Lower leg skin (tissue), 4 donors: ENCODE results near the gene SKAP1. TPM values are rescaled to one million over a fixed set of nuclear protein-coding genes. Genes with fewer than 3 reads are reported as not detected.

Experiments
- DNase-seq, 2 donors: peaks; one replicate each; pipeline ENCODE4 v3.0.0-alpha.2; 2019; ENCODE audit warnings: low spot score in 2 of 2
- H3K4me3 ChIP-seq: fragments of 200-600 bp; sonication (generic); 2 replicates; pipeline ENCODE4 v1.5.1; 2017; ENCODE audit warnings: mild to moderate bottlenecking, low read depth; ENCODE audit not compliant: poor library complexity, severe bottlenecking
- CTCF ChIP-seq, 3 donors: fragments of 450-650 bp; IDR thresholded peaks; one replicate each; pipeline ENCODE4 v1.5.1; 2016; ENCODE audit warnings: antibody characterized with exemption in 3 of 3, mild to moderate bottlenecking in 3 of 3, moderate library complexity in 2 of 3
- POLR2A ChIP-seq, 2 donors: fragments of 450-650 bp; IDR thresholded peaks; one replicate each; pipeline ENCODE4 v1.6.1; 2016 to 2017; ENCODE audit warnings: antibody characterized with exemption in 2 of 2, mild to moderate bottlenecking in 1 of 2, moderate library complexity in 1 of 2
- WGBS, 2 donors: methylation state at CpG; one replicate each; pipeline ENCODE4 v1.1.5; 2018; 5-methylcytosine and 5-hydroxymethylcytosine counted together
- intact Hi-C: fragments of 100-400 bp; cut with DNase I; formaldehyde crosslinking; loops from one replicate; pipeline ENCODE4 v1.15.0; 2023; ENCODE audit warnings: low total_unique reads
- total RNA-seq, 4 donors: library from RNA; depleted of rRNA; stranded (reverse); fragments of >200 nt; gene quantifications; one replicate each; pipeline ENCODE4 v1.1.0, GENCODE V29; 2016

Gene SKAP1
- total RNA-seq, 4 donors from 2014 or later: 0.99 to 1.2 TPM; not detected in 2

- no peak for TF ChIP-seq CTCF (IDR thresholded peaks at IDR 0.05)
- TF ChIP-seq POLR2A (IDR thresholded peaks at IDR 0.05): no peak
- intact Hi-C loops: no loop called here
- no peak for DNase-seq
- H3K4me3 ChIP-seq: no peak overlapping the region
- 88 to 89% methylated on average over 4 of the region's 4 CpGs for WGBS, 2 donors
These were observed 190.9 kb downstream of the SKAP1 start for GRCh38 chr17:48238933-48239602.

GRCh38 chr17:48237456-48237855 lies 192.6 kb downstream of the SKAP1 start:
- TF ChIP-seq POLR2A (IDR thresholded peaks at IDR 0.05) (no peak), CTCF (IDR thresholded peaks at IDR 0.05) (no peak)
- H3K4me3 ChIP-seq: no peak overlapping the region
- WGBS, 2 donors: 89 to 100% methylated on average over 1 of the region's 1 CpG
- intact Hi-C loops: no loop called here
- DNase-seq: no peak

- intact Hi-C loops: no loop called here
- TF ChIP-seq CTCF (IDR thresholded peaks at IDR 0.05) (no peak), POLR2A (IDR thresholded peaks at IDR 0.05) (no peak)
- H3K4me3 ChIP-seq: no peak overlapping the region
- no peak for DNase-seq
These were observed 193.3 kb downstream of the SKAP1 start for GRCh38 chr17:48236681-48237134.

GRCh38 chr17:48234922-48235321 lies 195.1 kb downstream of the SKAP1 start:
- TF ChIP-seq CTCF (IDR thresholded peaks at IDR 0.05): no peak
- TF ChIP-seq POLR2A (IDR thresholded peaks at IDR 0.05): no peak
- DNase-seq: no peak
- WGBS, 2 donors: 88 to 93% methylated on average over 2 of the region's 2 CpGs
- no peak overlapping the region for H3K4me3 ChIP-seq
- intact Hi-C loops: no loop called here

GRCh38 chr17:48231995-48232959 lies 197.7 kb downstream of the SKAP1 start:
- no peak for DNase-seq
- no peak overlapping the region for H3K4me3 ChIP-seq
- WGBS, 2 donors: 89 to 90% methylated on average over 8 of the region's 8 CpGs
- no peak for TF ChIP-seq CTCF (IDR thresholded peaks at IDR 0.05)
- TF ChIP-seq POLR2A (IDR thresholded peaks at IDR 0.05): no peak
- intact Hi-C loops: no loop called here
